HG03064 (cell line): Measurements from ENCODE around the gene ALB.
"Not testable (repeated sequence)": the region's sequence is repeated elsewhere in the genome, so short reads cannot be mapped to it uniquely, and the experiment has no call there.

Source experiments
- ATAC-seq: cut with Tn5 transposase; IDR thresholded peaks from one replicate; pipeline ENCODE4 v1.9.1; 2021; ENCODE audit warnings: low read depth; ENCODE audit not compliant: unreplicated experiment

The ALB gene

DNA sequence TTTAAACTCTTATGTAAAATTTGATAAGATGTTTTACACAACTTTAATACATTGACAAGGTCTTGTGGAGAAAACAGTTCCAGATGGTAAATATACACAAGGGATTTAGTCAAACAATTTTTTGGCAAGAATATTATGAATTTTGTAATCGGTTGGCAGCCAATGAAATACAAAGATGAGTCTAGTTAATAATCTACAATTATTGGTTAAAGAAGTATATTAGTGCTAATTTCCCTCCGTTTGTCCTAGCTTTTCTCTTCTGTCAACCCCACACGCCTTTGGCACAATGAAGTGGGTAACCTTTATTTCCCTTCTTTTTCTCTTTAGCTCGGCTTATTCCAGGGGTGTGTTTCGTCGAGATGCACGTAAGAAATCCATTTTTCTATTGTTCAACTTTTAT, at the start of gene ALB:
Gene ALB (plus strand): TSS at position 246 of the 400 bp plus-strand sequence. CDS start 41 bp downstream, at position 287.
- no peak for ATAC-seq

DNA sequence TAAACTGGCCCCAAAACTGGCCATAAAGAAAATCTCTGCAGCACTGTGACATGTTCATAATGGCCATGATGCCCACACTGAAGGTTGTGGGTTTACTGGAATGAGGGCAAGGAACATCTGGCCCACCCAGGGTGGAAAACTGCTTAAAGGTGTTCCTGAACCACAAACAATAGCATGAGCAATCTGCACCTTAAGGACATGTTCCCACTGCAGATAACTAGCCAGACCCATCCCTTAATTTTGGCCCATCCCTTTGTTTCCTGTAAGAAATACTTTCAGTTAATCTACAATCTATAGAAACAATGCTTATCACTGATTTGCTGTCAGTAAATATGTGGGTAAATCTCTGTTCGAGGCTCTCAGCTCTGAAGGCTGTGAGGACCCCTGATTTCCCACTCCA, 46.9 kb upstream of the ALB start:
- ATAC-seq = not testable (repeated sequence)

DNA sequence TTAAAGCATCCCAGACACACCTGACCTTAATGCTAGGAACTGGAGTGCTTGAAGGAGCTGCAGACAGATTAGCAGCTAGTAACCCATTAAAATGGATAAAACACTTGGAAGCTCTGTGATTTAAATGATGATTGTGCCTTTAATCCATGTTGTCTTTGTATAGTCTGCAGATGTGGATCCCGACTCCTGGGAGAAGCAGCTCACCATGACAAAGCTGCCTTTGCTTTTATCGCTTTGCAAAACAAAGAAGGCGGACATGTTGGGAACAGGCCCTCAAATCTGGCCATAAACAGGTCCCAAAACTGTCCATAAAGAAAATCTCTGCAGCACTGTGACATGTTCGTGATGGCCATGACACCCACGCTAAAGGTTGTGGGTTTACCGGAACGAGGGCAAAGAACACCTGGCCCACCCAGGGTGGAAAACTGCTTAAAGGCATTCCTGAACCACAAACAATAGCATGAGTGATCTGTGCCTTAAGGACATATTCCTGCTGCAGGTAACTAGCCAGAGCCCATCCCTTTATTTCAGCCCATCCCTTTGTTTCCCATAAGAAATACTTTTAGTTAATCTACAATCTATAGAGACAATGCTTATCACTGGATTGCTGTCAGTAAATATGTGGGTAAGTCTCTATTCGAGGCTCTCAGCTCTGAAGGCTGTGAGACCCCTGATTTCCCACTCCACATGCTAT, 34.4 kb upstream of the ALB start:
- ATAC-seq = not testable (repeated sequence)

DNA sequence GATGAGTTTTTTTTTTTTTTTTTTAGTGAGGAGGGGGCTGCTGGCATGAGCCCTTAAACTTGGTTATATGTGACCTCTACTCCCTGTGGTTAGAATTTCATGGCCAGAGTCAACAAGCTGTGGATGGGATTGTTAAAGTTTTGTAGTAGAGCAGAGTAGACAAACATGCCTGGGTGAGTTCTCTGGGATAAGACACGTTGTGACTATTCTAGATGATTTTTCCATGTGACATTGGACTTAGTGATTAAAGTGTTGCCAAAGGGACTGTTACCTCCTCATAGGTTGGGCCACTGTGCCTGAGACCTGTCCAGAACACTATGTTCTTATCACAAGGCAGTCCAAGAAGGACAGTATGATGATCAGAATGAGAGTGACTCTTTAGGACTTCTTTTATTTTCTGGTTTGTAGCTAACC, 28.8 kb upstream of the ALB start:
- no peak for ATAC-seq

DNA sequence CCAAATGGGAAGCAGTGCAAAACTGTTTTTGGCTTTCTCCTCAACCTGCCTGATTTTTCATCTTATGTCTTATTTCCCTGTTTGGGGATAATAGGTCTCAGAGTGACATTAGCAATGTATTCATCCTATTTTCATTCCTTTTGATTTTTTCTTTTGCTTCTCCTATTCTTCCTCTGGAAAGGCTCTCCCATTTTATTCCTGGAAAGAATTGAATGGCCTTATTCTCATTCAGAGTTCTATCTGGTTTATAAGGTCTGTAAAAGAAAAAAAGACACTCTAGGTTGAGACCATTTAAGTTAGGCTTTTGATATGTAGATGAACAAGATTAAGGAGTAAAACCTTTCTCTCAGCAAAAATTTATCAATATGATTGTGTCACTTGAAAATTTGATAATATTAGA, 27.8 kb upstream of the ALB start:
- ATAC-seq = no peak

DNA sequence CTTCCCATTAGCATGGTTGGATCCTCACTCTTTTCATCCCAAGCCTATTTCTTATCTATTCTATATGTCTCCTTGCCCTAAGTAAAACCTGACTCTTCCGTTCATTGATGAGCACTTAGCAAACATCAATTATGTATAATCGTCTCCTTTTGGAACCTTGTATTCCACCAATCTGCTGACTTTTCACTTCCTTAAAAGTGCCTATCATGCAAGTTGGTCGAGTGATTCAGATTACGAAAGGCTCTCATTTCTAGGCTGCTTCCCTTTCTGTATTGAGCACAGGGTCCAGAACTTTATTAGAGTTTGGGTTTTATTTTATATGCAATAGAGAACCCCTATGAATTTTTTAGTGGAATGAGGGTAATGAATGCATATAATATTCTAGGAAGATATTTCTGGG, 27.1 kb upstream of the ALB start:
- ATAC-seq = no peak

DNA sequence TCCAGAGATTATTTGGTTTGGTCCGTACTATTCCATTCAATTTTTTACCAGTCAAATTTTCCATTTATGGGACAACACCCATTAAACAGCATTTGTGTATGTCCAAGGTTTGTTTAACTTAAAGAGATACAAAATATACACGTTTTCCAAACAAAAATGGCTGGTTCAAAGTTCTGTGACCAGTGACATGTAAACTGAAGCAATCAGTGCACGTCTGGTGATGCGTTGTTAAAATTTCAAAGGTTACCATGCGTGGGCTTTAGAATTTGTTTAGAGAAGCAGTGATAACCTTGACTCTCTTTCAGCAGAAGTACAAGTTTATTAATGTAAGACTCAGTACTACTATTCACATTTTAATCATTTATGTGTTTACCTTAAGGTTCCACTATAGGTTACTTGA, 25.2 kb upstream of the ALB start:
- ATAC-seq = no peak

DNA sequence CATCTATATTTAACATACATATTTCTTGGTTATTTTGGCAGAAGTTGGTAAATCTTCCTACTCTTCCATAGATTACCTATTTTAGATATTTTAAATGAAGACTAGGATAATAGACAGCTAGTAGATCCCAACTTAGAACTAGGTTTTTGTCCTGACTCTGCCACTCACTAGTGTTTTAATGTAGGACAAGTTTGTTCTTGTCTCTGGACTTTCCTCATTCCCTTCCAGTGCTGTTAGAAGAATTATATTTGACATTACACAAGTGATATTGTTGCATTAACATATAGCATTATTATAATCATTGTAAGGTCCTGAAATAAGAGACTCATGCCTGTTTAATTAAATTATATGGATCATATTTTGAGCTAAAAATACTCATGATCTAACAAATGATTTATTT, 24.1 kb upstream of the ALB start:
- no peak for ATAC-seq

DNA sequence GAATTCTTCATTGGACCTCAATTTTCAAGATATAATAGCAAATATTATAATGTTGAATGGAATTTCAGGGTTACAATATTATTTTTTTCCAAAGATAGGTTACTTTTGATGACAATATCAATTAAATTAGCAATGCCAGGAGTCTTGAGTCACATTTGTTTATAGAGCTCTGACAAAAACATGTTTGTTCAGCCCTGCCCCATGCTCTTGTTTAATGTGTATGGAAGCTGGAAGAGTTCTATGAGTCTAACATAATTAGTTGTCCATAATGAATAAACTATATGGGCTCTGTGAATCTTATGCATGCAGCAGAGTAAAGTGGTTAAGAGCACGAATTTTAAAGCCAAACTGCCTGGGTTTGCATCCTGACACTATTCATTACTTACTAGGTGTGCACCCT, 22.9 kb upstream of the ALB start:
- ATAC-seq = no peak

DNA sequence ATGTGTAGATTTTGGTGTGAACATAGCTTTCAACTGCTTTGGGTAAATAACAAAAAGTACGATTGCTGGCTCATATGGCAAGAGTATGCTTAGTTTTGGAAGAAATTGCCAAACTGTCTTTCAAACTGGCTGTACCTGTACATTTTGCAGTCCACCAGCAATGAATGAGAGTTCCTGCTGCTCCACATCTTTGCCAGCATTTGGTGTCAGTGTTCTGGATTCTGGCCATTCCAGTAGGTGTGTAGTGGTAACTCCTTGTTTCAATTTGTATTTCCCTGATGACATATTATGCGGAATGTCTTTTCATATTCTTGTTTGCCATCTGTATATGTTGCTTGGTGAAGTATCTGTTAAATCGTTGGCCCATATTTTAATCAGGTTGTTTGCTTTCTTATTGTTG, 20.6 kb upstream of the ALB start:
- no peak for ATAC-seq

DNA sequence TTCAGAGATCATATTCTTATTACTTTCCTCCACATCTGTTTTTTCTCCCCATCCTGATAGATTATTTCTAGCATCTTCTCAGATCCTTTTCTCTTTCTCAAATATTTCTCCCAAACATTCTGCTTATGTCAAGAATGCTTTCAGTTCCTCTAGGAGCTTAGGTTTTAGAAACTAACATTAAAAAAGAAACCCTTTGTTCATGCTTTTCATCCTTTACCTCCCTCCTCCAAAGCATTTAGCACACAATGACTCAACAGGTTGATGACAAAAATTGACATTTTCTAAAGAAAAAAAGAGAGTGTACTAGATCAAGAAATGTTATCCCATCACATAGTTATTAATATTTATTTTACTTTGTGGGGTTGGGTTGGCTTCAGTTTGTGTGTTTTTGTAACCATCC, 16.5 kb upstream of the ALB start:
- no peak for ATAC-seq

DNA sequence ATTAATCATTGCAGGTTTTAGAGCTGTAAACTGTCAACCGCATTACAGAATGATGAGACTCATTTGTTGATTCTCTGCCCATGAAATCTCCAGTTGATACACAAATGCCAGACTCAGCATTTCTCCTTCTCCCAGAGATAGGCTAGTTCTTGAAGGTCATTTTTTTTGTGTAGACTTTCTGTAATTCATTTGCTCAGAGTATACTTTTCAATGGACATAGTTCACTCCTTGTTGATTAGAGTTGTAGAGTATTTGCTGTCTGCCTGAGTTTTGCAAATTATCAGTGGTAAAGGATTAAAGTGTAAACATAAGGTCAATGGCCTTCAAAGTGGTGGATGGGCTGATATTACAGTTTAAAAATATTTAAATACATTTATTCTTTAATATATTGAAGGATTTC, 15.2 kb upstream of the ALB start:
- ATAC-seq = no peak

DNA sequence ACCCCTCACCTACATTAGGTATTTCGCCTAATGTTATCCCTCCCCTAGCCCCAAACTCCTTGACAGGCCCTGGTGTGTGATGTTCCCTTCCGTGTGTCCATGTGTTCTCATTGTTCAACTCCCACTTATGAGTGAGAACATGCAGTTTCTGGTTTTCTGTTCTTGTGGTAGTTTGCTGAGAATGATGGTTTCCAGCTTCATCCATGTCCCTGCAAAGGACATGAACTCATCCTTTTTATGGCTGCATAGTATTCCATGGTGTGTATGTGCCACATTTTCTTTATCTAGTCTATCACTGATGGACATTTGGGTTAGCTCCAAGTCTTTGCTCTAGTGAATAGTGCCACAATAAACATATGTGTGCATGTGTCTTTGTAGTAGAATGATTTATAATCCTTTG, 14.4 kb upstream of the ALB start:
- ATAC-seq = not testable (repeated sequence)

DNA sequence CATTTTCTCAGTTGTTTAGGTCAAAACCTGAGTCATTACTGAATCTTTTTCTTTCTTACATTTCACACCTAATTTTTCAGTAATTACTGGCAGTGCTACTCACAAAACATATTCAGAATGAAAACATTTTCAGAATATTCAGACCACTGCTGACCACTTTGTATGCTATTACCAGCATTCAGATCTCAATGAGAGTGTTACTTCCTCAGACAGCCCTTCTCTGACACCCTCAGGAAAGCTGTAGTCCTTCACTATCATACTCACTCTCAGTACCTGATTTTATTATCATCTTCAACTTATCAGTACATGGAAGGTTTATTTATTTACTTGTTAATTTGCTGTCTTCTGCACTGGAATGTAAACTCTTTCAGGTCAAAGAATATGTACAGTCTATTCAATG, 12.3 kb upstream of the ALB start:
- no peak for ATAC-seq

DNA sequence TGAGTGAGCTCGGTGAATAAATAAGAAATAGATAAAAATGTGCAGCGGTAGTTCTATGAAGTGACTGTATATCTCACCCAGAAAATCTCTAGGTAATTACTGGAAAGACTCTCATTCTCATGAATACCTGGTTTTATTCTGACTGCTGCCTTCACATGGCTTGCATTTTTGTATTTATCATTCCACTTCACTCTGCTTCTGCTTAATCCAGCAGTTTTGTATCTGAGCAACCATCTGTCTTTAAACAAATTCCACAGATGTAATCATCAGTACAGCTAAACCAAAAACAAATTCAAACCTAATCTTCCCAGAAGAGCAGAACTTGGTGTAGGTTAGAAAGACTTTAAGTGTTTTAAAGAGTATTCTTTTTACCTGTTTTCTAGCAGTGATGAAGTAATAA, 11.2 kb upstream of the ALB start:
- no peak for ATAC-seq

DNA sequence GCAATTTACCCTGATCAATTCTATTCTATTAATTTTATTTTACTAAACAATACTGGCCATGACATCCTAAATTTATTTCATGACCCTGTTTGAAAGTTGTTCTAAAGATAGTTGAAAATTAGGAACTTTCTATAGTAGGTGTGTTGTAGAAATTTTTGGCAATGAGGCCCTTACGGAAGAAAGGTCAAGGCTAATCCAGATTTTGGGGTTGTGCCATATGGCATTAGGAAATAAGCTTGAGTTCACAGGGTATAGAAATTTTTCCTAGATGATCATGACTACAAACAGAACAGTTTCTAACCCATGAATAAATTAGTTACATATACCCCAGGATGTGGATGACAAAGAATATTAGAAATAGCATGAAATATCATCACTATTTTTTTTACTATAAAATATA, 7.8 kb upstream of the ALB start:
- ATAC-seq = no peak

DNA sequence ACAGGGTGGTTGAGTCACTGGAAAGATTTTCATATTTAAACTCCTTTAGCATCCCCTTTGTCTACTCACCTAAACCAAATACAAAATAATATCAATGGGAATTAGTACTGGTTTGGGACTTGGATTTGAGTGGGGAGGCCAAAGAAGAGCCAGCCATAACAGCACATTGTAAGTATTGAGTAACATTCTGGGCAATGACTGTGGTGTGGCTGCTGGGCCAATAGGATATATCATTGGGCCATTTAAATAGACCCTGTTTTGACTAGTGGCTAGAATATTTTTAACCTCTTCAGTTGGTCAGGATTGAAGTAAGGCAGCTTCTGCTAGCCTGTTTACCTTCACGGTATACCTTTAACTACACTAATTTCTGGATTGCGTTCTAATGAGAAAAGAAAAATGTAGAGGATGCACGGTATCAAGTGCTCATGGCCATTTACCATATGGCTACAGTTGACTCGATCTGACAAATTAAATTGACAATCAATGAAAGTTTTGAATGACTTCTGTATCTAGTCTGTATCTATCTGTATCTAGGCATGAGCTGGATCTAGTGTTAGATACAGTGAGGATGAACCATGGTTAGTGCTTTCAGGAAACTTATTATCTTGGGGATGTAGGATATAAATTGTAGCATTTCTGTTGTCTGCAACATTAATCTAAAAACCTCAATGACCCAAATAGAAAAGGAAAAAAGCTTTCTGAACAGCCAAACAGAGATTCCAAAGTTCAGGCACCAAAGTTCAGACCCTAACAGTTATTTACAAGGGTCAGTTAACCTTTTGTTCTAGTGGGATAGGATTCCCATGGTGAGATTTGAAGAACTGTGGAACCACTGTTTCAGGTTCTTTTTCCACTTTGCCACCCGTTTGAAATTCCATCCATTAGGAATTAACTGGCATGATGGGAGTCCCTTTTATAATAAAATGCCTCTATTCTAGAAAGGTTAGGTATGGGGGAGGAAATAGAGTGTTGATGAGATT, 6.8 kb upstream of the ALB start:
- no peak for ATAC-seq

DNA sequence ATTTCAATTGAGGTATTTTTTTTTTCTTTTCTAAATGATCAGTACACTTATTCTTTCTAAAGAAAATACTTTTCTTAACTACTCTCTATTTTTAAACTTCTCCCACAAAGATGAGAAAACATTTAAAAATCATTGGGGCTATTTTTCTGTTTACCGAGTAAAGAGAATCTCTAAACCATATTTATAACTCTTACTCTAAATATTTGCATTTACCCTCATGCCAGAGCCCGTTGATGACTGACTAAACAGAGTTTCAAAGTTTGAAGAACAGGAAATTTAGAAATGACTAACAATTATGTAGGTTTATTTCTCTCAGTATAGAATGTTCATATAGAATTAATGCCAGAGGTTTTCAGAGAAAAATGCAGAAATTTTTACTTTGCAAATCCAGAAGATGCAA, 2.7 kb upstream of the ALB start:
- no peak for ATAC-seq

DNA sequence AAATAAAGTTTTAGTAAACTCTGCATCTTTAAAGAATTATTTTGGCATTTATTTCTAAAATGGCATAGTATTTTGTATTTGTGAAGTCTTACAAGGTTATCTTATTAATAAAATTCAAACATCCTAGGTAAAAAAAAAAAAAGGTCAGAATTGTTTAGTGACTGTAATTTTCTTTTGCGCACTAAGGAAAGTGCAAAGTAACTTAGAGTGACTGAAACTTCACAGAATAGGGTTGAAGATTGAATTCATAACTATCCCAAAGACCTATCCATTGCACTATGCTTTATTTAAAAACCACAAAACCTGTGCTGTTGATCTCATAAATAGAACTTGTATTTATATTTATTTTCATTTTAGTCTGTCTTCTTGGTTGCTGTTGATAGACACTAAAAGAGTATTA, 370 bp downstream of the ALB start:
- no peak for ATAC-seq

DNA sequence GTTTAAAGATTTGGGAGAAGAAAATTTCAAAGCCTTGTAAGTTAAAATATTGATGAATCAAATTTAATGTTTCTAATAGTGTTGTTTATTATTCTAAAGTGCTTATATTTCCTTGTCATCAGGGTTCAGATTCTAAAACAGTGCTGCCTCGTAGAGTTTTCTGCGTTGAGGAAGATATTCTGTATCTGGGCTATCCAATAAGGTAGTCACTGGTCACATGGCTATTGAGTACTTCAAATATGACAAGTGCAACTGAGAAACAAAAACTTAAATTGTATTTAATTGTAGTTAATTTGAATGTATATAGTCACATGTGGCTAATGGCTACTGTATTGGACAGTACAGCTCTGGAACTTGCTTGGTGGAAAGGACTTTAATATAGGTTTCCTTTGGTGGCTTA, 1.1 kb downstream of the ALB start:
- ATAC-seq = no peak

DNA sequence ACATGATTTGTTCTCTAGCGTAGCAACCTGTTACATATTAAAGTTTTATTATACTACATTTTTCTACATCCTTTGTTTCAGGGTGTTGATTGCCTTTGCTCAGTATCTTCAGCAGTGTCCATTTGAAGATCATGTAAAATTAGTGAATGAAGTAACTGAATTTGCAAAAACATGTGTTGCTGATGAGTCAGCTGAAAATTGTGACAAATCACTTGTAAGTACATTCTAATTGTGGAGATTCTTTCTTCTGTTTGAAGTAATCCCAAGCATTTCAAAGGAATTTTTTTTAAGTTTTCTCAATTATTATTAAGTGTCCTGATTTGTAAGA, 2.4 kb downstream of the ALB start:
- ATAC-seq = no peak

DNA sequence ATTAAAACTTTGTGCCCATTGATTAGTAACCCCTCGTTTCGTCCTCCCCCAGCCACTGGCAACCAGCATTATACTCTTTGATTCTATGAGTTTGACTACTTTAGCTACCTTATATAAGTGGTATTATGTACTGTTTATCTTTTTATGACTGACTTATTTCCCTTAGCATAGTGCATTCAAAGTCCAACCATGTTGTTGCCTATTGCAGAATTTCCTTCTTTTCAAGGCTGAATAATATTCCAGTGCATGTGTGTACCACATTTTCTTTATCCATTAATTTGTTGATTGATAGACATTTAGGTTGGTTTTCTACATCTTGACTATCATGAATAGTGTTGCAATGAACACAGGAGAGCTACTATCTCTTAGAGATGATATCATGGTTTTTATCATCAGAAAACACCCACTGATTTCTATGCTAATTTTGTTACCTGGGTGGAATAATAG, 3.2 kb downstream of the ALB start:
- no peak for ATAC-seq
